Right lobe of liver (tissue), 6 donors: ENCODE results near the gene ZNF552. TPM values are rescaled to one million over a fixed set of nuclear protein-coding genes. Genes with fewer than 3 reads are reported as not detected.
"Not testable (repeated sequence)": the region's sequence is repeated elsewhere in the genome, so short reads cannot be mapped to it uniquely, and the experiment has no call there.

Source experiments
- ATAC-seq, 4 donors: fragments of 200-7000 bp; cut with Tn5 transposase; one replicate each; pipeline ENCODE4 v1.9.1; 2020; ENCODE audit warnings: mild to moderate bottlenecking in 4 of 4, moderate library complexity in 4 of 4
- DNase-seq, 3 donors: peaks; one replicate each; pipeline ENCODE4 v3.0.0-alpha.2; 2020
- H3K27ac ChIP-seq, 3 donors: fragments of 200-600 bp; one replicate each; pipeline ENCODE4 v1.8.0; 2022
- H3K27me3 ChIP-seq, 2 donors: fragments of 200-600 bp; one replicate each; pipeline ENCODE4 v1.8.0; 2022
- H3K36me3 ChIP-seq, 4 donors: fragments of 200-600 bp; sonication (generic) in 1 of 4; one replicate each; pipeline versions ENCODE4 v1.5.1 to v1.8.0; 2017 to 2022; ENCODE audit warnings: control low read depth in 1 of 4
- H3K4me1 ChIP-seq, 4 donors: fragments of 200-600 bp; sonication (generic) in 1 of 4; one replicate each; pipeline versions ENCODE4 v1.5.1 to v1.8.0; 2017 to 2022; ENCODE audit warnings: control low read depth in 1 of 4
- H3K4me3 ChIP-seq, 3 donors: fragments of 200-600 bp; one replicate each; pipeline ENCODE4 v1.8.0; 2022
- H3K9me3 ChIP-seq, 4 donors: fragments of 200-600 bp; sonication (generic) in 1 of 4; one replicate each; pipeline versions ENCODE4 v1.5.1 to v1.8.0; 2017 to 2022; ENCODE audit warnings: control low read depth in 1 of 4
- CTCF ChIP-seq, 4 donors: fragments of 200-600 bp in 3 of 4; fragments of 450-650 bp in 1 of 4; IDR thresholded peaks; one replicate each; pipeline versions ENCODE4 v1.5.1 to v1.8.0; 2016 to 2022; ENCODE audit warnings: antibody characterized with exemption in 4 of 4, mild to moderate bottlenecking in 2 of 4
- POLR2A ChIP-seq: fragments of 450-650 bp; IDR thresholded peaks from one replicate; pipeline ENCODE4 v1.6.1; 2017; ENCODE audit warnings: antibody characterized with exemption, mild to moderate bottlenecking
- WGBS: methylation state at CpG from one replicate; pipeline ENCODE4 v1.1.6; 2018; ENCODE audit warnings: low coverage, low lambda C conversion rate; ENCODE audit not compliant: insufficient coverage; ENCODE audit errors: missing lambda C conversion rate; 5-methylcytosine and 5-hydroxymethylcytosine counted together
- intact Hi-C, 2 donors: fragments of 100-400 bp; cut with DNase I; formaldehyde crosslinking; loops; one replicate each; pipeline versions ENCODE4 v1.11.2 to v1.14.1; 2022
- total RNA-seq, 6 experiments: library from RNA; depleted of rRNA in 2 of 6; stranded (reverse); fragments of >200 nt in 2 of 6; fragmentation: NEBNext Ultra II Directional in 3 of 6; extraction: Animal tissue kit (Norgen Biotek cat#: 25700) in 3 of 6; gene quantifications; one replicate each; pipeline versions ENCODE4 v1.1.0 to v1.2.4, GENCODE V29; 2016 to 2023
- donor health status: DM: no; HTN: yes; CAD: no.
- donor health status: DM: no; HTN: no; CAD: no.
- donor health status: DM: no; HTN: no; CAD: no.
- donor health status: DM: no; HTN: yes; CAD: no.
- donor health status: DM: no; HTN: yes; CAD: no.

The ZNF552 gene
- total RNA-seq, 6 experiments from 2014 or later = 2.6 to 9.0 (median 4.9) TPM

GRCh38 chr19:57816652-57817051 is 1.9 kb upstream of the ZNF552 start:
- peaks cover 0 to 35% (median 0%) of the 10 kb centered on the region in 4 donors for H3K4me1 ChIP-seq
- TF ChIP-seq POLR2A (no peak), CTCF (IDR thresholded peaks at IDR 0.05) (no peak)
- no peak overlapping the region for H3K4me3 ChIP-seq
- no peak overlapping the region for H3K27ac ChIP-seq
- no peaks in the 10 kb centered on the region for H3K27me3 ChIP-seq
- H3K9me3 ChIP-seq = no peaks in the 10 kb centered on the region
- peaks cover 0 to 10% (median 4%) of the 10 kb centered on the region in 4 donors for H3K36me3 ChIP-seq
- ATAC-seq (no peak), DNase-seq (peak in 1 of 3 donors; percentile 23)
- intact Hi-C loops = no loop called here
- WGBS = 89% methylated on average over 6 of the region's 7 CpGs

- DNase-seq (peak in 2 of 3 donors; percentile 43 to 61), ATAC-seq (no peak)
- 76% methylated on average over 7 of the region's 17 CpGs for WGBS
- no peaks in the 10 kb centered on the region for H3K9me3 ChIP-seq
- H3K4me1 ChIP-seq = peaks cover 0 to 38% (median 5%) of the 10 kb centered on the region in 4 donors
- peaks cover 0 to 10% (median 4%) of the 10 kb centered on the region in 4 donors for H3K36me3 ChIP-seq
- no peaks in the 10 kb centered on the region for H3K27me3 ChIP-seq
- H3K27ac ChIP-seq = peak overlapping the region in 2 of 3 donors; percentile 48 to 72
- TF ChIP-seq POLR2A = no peak
- no peak for TF ChIP-seq CTCF (IDR thresholded peaks at IDR 0.05)
- peak overlapping the region; percentile 63 to 92 (median 80) for H3K4me3 ChIP-seq
- intact Hi-C loops = no loop called here
Measured at GRCh38 chr19:57815247-57816075, 748 bp upstream of the ZNF552 start.

GRCh38 chr19:57813919-57814504 is 701 bp downstream of the ZNF552 start:
- Histone ChIP-seq H3K27me3 (no peaks in the 10 kb centered on the region), H3K4me3 (peak overlapping the region; percentile 63 to 92 (median 80)), H3K36me3 (peaks cover 0 to 18% (median 5%) of the 10 kb centered on the region in 4 donors), H3K4me1 (peaks cover 0 to 45% (median 10%) of the 10 kb centered on the region in 4 donors), H3K27ac (peak overlapping the region; percentile 48 to 72 (median 67)), H3K9me3 (no peaks in the 10 kb centered on the region)
- ATAC-seq = peak; percentile 21 to 35 (median 30)
- intact Hi-C loops = no loop called here
- DNase-seq = peak in 1 of 3 donors; percentile 41
- WGBS = 9% methylated on average over 11 of the region's 13 CpGs
- TF ChIP-seq CTCF (IDR thresholded peaks at IDR 0.05) = no peak
- no peak for TF ChIP-seq POLR2A

- H3K4me3 ChIP-seq = peak overlapping the region in 2 of 3 donors; percentile 63 to 80
- DNase-seq, intact Hi-C loops, H3K9me3 ChIP-seq, H3K27me3 ChIP-seq, ATAC-seq: not testable (repeated sequence)
- H3K4me1 ChIP-seq = peaks cover 0 to 45% (median 10%) of the 10 kb centered on the region in 4 donors
- WGBS = 77% methylated on average over 8 of the region's 13 CpGs
- peaks cover 0 to 22% (median 7%) of the 10 kb centered on the region in 4 donors for H3K36me3 ChIP-seq
- peak overlapping the region in 2 of 3 donors; percentile 48 to 72 for H3K27ac ChIP-seq
Measured at GRCh38 chr19:57812975-57813820, 1.5 kb downstream of the ZNF552 start.
